ENCODE data around the gene L2HGDH. TPM values are rescaled to one million over a fixed set of nuclear protein-coding genes. Genes with fewer than 3 reads are reported as not detected.

L2HGDH gene
- total RNA-seq, 6 experiments from 2014 or later: 3.1 to 5.2 (median 3.4) TPM

GRCh38 chr14:50233951-50234250, 78.1 kb downstream of the L2HGDH start:
- Mint-ChIP-seq H3K4me3 (no peak overlapping the region), H3K27me3 (ENCODE audit: insufficient read depth) (no peaks in the 10 kb centered on the region), H3K9me3 (no peaks in the 10 kb centered on the region), H3K4me1 (ENCODE audit: low read depth) (peaks cover 27% of the 10 kb centered on the region), H3K36me3 (ENCODE audit: low read depth) (peaks cover under 1% of the 10 kb centered on the region), H3K27ac (no peak overlapping the region)
- no peak for TF ChIP-seq CTCF (IDR thresholded peaks at IDR 0.05)
- no peak for DNase-seq

GRCh38 chr14:50233166-50233950, 78.7 kb downstream of the L2HGDH start:
- H3K4me1 Mint-ChIP-seq (ENCODE audit: low read depth): peaks cover 31% of the 10 kb centered on the region
- H3K4me3 Mint-ChIP-seq: no peak overlapping the region
- H3K9me3 Mint-ChIP-seq: no peaks in the 10 kb centered on the region
- H3K27ac Mint-ChIP-seq: no peak overlapping the region
- no peak for TF ChIP-seq CTCF (IDR thresholded peaks at IDR 0.05)
- no peaks in the 10 kb centered on the region for H3K27me3 Mint-ChIP-seq (ENCODE audit: insufficient read depth)
- DNase-seq: no peak
- peaks cover 5% of the 10 kb centered on the region for H3K36me3 Mint-ChIP-seq (ENCODE audit: low read depth)

GRCh38 chr14:50232276-50232642, 79.8 kb downstream of the L2HGDH start:
- H3K27ac Mint-ChIP-seq: peak overlapping the region; percentile 90
- no peaks in the 10 kb centered on the region for H3K27me3 Mint-ChIP-seq (ENCODE audit: insufficient read depth)
- peak overlapping the region; percentile 88 for H3K4me3 Mint-ChIP-seq
- DNase-seq: no peak
- H3K36me3 Mint-ChIP-seq (ENCODE audit: low read depth): peaks cover 5% of the 10 kb centered on the region
- no peaks in the 10 kb centered on the region for H3K9me3 Mint-ChIP-seq
- peaks cover 31% of the 10 kb centered on the region for H3K4me1 Mint-ChIP-seq (ENCODE audit: low read depth)
- TF ChIP-seq CTCF (IDR thresholded peaks at IDR 0.05): no peak

GRCh38 chr14:50231475-50232275, 80.4 kb downstream of the L2HGDH start, which contains the start of gene SOS2:
SOS2 (minus strand) TSS chr14:50231578; CDS start chr14:50231283, 295 bp downstream.
- Mint-ChIP-seq H3K4me1 (ENCODE audit: low read depth) (peaks cover 35% of the 10 kb centered on the region), H3K27me3 (ENCODE audit: insufficient read depth) (no peaks in the 10 kb centered on the region), H3K36me3 (ENCODE audit: low read depth) (peaks cover 5% of the 10 kb centered on the region), H3K4me3 (peak within 1 kb of the TSS; percentile 94), H3K27ac (peak within 1 kb of the TSS; percentile 90), H3K9me3 (no peaks in the 10 kb centered on the region)
- peak; percentile 46; the same call in 1 of the 2 replicates for TF ChIP-seq CTCF (IDR thresholded peaks at IDR 0.05)
- DNase-seq: peak; percentile 69

- TF ChIP-seq CTCF (IDR thresholded peaks at IDR 0.05): no peak
- no peaks in the 10 kb centered on the region for H3K9me3 Mint-ChIP-seq
- peaks cover 5% of the 10 kb centered on the region for H3K36me3 Mint-ChIP-seq (ENCODE audit: low read depth)
- peaks cover 42% of the 10 kb centered on the region for H3K4me1 Mint-ChIP-seq (ENCODE audit: low read depth)
- no peaks in the 10 kb centered on the region for H3K27me3 Mint-ChIP-seq (ENCODE audit: insufficient read depth)
- DNase-seq: peak; percentile 29
- H3K4me3 Mint-ChIP-seq: peak overlapping the region; percentile 94
- H3K27ac Mint-ChIP-seq: peak overlapping the region; percentile 84
Observed at GRCh38 chr14:50230701-50231474, 81.1 kb downstream of the L2HGDH start.

Data from HFFc6 (cell line).